ENCODE results near the gene SDSL. TPM values are rescaled to one million over a fixed set of nuclear protein-coding genes. Genes with fewer than 3 reads are reported as not detected.

Gene SDSL
- total RNA-seq, 1 donor from 2014 or later, result 11.8 TPM

DNA sequence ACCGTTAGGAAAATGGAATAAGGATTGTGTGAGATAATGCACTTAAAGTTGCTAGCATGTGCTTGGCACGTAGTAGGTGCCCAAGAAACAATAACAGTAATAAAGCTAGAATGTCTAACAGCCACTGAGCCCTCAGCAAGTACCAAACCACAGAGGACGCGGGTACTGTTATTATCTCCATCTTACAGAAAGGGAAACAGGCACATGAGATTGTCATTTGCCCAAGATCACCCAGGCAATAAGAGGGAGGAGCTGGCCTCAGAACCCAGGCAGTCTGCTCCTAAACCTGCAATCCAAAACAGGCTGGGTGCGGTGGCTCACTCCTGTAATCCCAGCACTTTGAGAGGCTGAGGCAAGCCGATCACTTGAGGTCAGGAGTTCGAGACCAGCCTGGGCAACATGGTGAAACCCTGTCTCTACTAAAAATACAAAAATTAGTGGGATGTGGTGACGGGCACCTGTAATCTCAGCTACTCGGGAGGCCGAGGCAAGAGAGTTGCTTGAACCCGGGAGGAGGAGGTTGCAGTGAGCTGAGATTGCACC is 13.4 kb upstream of the SDSL start:
- DNase-seq (ENCODE audit: low read depth), result no peak
- TF ChIP-seq, protein P1, sequence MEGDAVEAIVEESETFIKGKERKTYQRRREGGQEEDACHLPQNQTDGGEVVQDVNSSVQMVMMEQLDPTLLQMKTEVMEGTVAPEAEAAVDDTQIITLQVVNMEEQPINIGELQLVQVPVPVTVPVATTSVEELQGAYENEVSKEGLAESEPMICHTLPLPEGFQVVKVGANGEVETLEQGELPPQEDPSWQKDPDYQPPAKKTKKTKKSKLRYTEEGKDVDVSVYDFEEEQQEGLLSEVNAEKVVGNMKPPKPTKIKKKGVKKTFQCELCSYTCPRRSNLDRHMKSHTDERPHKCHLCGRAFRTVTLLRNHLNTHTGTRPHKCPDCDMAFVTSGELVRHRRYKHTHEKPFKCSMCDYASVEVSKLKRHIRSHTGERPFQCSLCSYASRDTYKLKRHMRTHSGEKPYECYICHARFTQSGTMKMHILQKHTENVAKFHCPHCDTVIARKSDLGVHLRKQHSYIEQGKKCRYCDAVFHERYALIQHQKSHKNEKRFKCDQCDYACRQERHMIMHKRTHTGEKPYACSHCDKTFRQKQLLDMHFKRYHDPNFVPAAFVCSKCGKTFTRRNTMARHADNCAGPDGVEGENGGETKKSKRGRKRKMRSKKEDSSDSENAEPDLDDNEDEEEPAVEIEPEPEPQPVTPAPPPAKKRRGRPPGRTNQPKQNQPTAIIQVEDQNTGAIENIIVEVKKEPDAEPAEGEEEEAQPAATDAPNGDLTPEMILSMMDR (conservative IDR thresholded peaks at IDR 0.05; ENCODE audit: low read depth, low read length), result no peak
- H3K4me3 ChIP-seq (ENCODE audit: low read depth, low read length), result no peak overlapping the region

DNA sequence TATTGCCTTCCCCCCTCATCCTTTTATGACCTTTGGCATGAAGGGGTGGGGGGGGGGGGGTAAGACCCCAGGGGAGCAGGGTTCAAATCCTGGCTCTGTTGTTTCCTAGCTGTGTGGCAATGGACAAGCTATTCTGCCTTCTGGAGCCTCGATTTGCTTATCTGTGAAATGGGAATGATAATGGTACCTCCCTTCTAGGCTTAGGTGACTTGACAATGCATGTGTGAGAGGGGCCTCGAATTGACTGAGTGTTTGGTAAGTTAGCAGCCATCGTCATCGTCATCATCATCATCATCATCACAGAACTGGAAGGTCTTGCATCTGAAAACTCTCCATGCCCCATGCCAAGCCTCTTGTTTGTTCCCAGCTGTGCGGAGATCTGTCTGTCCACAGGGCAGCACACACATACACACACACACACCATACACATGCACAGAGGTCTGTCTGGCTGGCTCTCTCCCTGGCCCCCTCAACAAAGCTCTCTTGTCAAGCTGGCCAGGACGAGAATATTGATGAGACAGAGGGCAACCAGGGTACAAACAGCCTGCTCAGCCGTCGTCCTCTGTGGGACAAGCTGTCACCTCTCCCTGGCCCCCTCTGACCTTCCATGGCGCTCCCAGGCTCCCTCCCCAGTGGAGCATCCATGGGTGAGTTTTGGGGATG is 12.6 kb upstream of the SDSL start:
- TF ChIP-seq, protein P1 (conservative IDR thresholded peaks at IDR 0.05; ENCODE audit: low read depth, low read length), result no peak
- H3K4me3 ChIP-seq (ENCODE audit: low read depth, low read length), result no peak overlapping the region
- no peak for DNase-seq (ENCODE audit: low read depth)

DNA sequence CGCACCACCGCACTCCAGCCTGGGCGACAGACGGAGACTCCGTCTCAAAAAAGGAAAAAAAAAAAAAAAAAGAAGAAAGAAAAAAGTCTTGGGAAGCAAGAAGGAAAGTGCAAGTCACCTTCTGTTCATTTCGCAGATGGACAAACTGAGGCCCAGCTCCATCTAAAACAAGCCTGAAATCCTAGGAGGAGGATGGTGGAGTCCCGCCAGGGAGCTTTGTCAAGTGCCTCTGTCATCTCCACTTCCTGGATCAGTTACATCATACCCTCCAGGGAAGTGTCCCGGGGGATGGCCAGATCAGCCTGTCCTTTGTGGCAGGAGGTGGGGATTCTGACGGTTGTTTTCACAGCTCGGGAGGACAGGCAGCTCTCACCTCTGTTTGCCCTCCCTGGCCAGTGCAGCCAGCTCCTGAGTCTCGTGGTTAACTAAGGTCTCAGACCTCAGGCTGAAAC is 8.7 kb upstream of the SDSL start:
- TF ChIP-seq, protein P1 (conservative IDR thresholded peaks at IDR 0.05; ENCODE audit: low read depth, low read length), result no peak
- DNase-seq (ENCODE audit: low read depth), result no peak
- H3K4me3 ChIP-seq (ENCODE audit: low read depth, low read length), result no peak overlapping the region

DNA sequence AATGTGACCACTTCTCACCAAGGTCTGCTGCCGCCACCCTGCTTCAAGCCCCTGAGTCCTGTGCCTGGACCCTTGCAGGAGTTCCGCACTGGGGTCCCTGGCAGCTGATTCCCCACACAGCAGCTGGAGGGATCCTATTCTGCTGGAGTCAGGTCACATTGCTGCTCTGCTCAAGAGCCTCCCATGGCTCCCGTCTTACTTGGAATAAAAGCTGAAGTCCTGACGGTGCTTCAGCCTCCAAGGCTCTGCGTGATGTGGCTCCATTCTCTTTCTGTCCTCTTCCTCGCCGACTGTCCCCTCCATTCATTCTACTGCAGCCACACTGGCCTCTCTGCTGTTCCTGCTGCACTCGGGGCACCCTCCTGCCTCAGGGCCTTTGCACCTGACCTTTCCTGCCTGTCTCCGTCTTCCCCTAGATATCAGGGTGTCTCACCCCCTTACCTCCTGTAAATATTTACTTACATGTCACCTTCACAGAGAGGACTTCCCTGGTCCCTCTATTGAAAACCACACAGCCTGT is 7.6 kb upstream of the SDSL start:
- DNase-seq (ENCODE audit: low read depth), result no peak
- TF ChIP-seq, protein P1 (conservative IDR thresholded peaks at IDR 0.05; ENCODE audit: low read depth, low read length), result no peak
- H3K4me3 ChIP-seq (ENCODE audit: low read depth, low read length), result no peak overlapping the region

DNA sequence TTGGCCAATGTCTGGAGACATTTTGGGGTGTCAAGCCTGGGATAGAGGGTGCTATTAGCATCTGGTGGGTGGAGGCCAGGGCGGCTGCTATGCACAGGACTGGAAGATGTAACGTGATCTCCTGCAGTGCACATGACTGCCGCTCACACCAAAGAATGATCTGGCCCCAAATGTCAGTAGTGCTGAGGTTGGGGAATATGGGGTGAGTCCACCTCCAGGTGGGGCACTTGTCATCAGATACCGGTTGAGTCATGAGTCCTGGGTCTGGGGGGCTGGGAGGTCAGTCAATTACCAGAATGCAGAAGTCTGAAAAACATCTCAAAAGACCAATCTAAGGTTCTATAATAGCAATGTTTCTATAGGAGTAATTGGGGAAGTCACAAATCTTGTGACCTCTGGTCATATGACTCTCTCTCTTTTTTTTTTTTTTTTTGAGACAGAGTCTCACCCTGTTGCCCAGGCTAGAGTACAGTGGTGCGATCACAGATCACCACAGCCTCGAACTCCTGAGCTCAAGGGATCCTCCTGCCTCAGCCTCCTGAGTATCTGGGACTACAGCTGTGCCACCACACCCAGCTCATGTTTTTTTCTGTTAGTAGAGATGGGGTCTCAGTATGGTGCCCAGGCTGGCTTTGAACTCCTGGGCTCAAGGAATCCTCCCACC is 6.0 kb upstream of the SDSL start:
- TF ChIP-seq, protein P1 (conservative IDR thresholded peaks at IDR 0.05; ENCODE audit: low read depth, low read length), result no peak
- no peak for DNase-seq (ENCODE audit: low read depth)
- H3K4me3 ChIP-seq (ENCODE audit: low read depth, low read length), result no peak overlapping the region

DNA sequence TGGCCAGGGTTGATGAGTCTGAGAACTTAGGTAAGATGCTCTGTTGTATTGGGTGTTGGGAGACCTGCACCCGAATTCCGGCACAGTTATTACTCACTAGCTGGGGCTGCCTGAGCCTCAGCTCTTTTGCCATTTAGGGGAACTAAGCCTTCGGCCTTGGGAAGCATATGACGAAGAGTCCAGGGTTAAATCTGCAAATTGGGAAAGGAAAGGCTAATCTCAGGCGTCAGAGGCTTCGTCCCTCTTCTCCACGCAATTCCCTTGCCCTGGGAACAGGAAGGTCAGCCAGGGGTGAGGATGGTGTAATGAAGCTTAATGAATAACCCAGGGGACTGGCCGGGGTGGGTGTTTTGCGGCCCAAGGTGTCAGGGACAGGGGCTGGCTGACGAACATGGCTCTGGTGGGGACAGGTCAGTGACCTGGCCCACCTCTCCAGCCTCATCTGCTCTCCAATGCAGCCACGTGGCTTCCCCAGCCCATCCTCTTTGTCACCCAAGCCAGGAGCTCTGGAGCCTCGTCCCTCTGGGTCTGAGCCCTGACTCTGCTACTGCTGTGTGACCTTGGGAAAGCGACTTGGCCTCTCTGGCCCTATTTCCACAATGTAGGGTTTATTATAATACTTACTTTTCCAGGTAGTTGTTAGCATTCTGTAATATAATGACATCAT is 3.8 kb upstream of the SDSL start:
- H3K4me3 ChIP-seq (ENCODE audit: low read depth, low read length), result no peak overlapping the region
- TF ChIP-seq, protein P1 (conservative IDR thresholded peaks at IDR 0.05; ENCODE audit: low read depth, low read length), result no peak
- DNase-seq (ENCODE audit: low read depth), result peak; percentile 50
